Measurements from ENCODE around the gene OVCH2.
"Not testable (repeated sequence)": the region's sequence is repeated elsewhere in the genome, so short reads cannot be mapped to it uniquely, and the experiment has no call there.

Gene OVCH2, protein sequence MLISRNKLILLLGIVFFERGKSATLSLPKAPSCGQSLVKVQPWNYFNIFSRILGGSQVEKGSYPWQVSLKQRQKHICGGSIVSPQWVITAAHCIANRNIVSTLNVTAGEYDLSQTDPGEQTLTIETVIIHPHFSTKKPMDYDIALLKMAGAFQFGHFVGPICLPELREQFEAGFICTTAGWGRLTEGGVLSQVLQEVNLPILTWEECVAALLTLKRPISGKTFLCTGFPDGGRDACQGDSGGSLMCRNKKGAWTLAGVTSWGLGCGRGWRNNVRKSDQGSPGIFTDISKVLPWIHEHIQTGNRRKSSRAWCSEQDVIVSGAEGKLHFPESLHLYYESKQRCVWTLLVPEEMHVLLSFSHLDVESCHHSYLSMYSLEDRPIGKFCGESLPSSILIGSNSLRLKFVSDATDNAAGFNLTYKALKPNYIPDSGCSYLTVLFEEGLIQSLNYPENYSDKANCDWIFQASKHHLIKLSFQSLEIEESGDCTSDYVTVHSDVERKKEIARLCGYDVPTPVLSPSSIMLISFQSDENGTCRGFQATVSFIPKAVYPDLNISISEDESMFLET

DNA sequence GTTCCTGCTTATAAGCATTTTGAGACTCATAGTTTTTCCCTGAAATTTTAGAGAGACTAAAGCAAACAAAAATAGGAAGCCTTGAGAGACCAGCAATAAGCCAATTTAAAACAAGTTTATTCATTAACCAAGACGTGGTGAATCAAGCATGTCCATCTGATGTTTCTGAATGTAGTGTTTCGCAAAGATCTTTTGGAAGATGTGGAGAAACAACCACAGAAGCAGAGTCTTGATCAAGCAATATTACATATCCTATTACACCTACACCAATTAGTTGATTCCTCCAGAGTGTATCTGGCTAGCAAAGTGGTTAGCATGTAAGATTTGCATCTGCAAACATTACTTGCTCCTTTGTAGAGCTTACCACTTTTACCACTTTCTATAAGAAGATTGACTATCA, at the start of gene OVCH2:
OVCH2 (minus strand) TSS at position 101 of the 400 bp plus-strand sequence; CDS start at position 18, 83 bp downstream.
- no peak for DNase-seq (ENCODE audit: low read depth in 3 of 3)

DNA sequence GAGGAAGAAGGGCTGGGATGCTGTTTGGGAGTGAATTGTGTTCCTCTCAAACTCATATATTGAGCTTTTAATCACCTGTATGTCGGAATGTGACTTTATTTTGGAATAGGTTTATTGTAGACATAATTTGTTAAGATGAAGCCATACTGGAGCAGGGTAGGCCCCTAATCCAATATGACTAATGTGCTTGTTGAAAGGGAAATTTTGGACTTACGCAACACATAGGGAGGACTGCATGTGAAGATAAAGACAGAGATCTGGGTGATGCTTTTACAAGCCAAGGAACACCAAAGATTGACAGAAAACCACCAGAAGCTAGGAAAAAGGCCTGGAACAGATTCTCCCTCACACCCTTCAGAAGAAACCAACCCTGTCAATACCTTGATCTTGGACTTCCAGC, 43.2 kb upstream of the OVCH2 start:
- DNase-seq (ENCODE audit: low read depth in 3 of 3): no peak

DNA sequence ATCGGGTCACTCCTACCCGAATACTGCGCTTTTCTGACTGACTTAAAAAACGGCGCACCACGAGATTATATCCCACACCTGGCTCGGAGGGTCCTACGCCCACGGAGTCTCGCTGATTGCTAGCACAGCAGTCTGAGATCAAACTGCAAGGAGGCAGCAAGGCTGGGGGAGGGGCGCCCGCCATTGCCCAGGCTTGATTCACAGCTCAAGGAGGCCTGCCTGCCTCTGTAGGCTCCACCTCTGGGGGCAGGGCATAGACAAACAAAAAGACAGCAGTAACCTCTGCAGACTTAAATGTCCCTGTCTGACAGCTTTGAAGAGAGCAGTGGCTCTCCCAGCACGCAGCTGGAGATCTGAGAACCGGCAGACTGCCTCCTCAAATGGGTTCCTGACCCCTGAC, 28.5 kb upstream of the OVCH2 start:
- not testable (repeated sequence) for DNase-seq (ENCODE audit: low read depth in 3 of 3)

DNA sequence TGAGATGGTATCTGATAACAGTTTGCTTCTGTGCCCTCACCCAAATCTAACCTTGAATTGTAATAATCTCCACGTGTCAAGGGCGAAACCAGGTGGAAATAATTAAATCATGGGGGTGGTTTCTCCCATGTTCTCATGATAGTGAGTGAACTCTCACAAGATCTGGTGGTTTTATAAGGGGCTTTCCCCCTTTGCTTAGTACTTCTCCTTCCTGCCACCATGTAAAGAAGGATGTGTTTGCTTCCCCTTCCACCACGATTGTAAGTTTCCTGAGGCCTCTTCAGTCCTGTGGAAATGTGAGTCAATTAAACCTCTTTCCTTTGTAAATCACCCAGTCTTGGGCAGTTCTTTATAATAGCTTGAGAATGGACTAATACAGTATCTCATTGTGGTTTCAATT, 8.5 kb upstream of the OVCH2 start:
- DNase-seq (ENCODE audit: low read depth in 3 of 3): no peak

DNA sequence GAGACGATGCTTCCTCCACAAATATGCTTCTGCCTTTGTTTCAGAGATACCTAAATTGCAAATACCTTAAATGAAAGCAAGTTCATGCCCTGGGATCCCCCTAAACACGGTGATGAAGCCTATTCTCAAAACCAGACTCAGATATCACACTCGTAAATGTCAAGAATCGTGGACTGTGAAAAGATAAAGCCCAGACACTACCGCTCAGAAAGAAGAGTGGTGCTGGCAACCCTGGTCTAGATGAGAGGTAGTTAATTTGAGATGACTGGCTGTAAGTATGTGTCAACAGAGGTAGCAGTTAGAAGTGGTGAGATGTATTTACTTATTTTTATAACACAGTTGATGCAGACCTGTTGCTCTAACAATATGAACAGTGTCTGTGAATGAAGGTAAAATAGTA, 2.5 kb downstream of the OVCH2 start:
- DNase-seq (ENCODE audit: low read depth in 3 of 3): no peak

DNA sequence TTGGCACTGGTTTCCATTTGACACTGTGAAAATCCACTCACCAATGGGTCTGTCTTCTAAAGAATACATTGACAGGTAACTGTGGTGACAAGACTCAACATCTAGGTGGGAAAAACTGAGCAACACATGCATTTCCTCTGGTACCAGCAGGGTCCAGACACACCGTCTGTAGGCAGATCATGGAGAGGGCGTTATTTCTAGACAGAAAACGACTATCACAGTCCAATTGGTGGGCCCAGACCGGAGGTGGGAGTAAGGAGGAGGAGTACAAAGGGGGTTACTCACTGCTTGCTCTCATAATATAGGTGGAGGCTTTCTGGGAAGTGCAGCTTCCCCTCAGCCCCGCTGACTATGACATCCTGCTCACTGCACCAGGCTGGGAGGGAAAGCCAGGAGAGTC, 9.9 kb downstream of the OVCH2 start:
- DNase-seq (ENCODE audit: low read depth in 3 of 3): no peak

DNA sequence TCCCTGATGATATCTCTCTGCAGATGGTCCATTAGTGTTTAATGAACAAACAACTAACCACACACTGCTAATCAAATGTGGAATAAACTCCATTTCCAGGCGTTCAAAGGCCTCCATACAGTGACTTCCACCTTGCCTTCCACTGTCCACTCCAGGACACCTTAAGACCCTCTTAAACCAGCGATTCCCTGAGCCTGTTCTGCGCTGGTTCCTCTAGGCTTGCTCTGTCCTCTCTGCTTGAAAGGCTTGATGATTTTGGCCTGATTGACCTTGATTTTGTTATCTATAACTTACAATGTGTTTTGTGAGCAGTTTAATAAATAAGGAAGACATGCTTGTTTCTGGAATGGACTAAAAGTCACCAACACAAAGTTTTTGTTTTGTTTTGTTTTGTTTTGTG, 12.0 kb downstream of the OVCH2 start:
- DNase-seq (ENCODE audit: low read depth in 3 of 3): no peak

DNA sequence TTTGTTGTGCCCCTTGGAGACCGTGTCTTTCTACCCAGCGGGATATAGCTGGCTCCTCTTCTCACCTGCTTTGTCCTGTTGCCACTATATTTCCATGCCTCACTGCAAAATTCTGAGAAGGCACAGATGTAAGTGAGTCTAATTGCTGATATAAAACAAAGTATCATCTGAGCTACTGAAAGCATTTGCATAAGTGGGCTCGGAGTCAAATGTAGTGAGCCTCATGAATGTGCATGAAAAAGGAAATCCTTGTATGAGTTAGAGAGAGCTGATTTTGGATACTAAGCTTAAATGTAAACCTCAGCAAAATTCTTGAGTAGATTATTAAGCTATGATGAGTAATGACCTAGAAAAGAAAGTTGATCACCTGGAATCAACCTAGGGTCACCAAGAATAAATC, 13.9 kb downstream of the OVCH2 start:
- no peak for DNase-seq (ENCODE audit: low read depth in 3 of 3)

DNA sequence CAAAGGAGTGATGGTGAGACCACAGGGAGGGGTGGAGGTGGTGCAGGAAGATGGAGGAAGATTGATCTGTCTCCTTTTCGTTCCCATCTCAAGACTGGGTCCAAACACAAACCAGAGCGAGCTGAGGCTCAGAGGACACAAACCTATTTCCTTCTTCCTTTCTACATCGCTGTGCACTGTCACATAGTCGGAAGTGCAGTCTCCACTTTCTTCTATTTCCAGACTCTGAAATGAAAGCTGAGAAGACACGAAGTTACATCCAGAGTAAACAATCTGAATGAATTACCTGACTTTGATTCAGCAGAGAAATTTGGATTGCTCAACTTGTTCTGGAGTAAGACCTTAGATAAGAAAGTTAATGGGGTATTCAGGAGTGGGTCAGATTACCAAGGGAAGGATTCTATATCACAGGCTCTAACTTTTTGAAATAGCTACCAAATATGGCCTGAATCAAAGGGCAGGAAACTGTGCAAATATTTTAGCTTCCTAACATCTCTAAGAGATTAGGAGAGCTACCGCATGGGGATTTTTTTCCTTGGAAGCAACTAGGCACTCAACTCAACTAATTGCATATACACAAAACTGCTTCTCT, 14.4 kb downstream of the OVCH2 start:
- DNase-seq (ENCODE audit: low read depth in 3 of 3): no peak

DNA sequence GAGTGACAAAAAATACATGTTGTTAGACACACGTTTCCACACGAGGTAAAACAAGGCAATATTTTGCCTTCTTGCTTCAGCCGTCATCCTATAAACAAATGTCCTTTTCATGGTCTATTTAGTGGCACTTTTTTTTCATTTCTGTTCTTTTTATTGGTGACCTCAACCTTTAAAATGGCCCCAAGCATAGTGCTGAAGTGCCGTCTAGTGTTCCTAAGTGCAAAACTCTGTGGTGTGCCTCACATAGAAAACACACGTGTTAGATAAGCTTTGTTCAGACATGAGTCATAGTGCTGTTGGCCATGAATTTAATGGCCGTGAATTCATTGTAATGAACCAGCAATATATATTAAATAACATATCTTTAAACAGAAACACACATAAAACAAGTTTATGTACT, 15.6 kb downstream of the OVCH2 start:
- DNase-seq (ENCODE audit: low read depth in 3 of 3): no peak

DNA sequence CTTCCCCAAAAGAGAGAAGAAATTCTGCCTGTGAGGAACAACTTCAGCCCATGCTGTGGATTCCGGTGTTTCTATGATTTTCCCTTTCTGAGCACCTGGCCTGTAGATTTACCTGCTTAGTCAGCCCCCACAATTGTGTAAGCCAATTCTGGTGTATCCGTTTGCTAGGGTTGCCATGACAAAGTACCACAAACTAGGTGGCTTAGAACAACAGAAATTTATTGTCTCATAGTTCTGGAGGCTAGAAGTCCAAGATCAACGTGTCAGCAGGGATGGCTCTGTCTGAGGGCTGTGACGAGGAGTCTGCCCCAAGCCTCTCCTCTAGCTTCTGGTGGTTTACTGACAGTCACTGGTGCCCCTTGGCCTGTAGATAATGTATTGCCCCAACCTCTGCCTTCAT, 17.0 kb downstream of the OVCH2 start:
- DNase-seq (ENCODE audit: low read depth in 3 of 3): no peak

DNA sequence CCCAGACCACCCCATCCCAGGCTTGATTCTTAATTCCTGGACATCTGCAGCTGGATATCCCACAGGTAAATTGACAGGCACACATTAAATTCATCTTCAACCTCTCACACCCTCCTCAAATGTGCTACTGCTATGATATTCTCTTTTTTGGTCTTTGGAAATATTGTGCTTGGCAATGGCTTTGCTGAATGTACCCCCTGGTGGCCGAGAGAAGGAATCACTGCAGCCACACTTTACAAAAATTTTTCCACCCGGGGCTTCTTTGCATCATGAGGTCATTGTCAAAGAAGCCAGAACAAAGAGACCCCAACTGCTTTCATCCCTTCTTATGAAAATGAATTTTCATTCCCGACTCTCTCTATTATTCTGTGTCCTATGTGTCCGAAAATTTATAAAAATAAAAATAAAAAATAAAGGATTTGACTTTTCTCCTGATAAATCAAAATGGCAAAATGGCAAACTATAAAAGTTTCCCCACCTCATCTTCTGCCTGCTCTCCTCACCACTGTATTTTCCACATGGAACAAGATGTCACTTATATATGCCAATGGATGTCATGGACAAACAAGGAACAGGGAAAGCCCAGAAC, 17.9 kb downstream of the OVCH2 start:
- DNase-seq (ENCODE audit: low read depth in 3 of 3): no peak

DNA sequence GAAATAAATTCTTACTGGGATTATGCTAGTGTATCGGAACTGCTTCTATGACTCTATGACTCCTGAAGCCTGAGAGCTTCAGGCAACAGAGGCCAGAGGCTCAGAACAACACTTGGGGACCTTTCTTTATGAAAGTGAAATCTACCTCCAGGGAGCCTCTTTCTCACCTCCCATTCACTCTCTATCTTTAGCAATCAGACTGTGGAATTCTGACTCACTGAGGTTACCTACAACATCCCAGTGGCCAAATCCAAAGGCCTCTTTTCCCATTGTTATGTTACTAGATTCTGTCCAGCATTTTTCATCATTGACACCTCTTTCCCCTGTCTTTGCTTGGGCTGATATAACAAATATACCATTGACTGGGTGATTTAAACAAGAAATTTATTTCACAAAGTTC, 18.9 kb downstream of the OVCH2 start:
- DNase-seq (ENCODE audit: low read depth in 3 of 3): no peak

DNA sequence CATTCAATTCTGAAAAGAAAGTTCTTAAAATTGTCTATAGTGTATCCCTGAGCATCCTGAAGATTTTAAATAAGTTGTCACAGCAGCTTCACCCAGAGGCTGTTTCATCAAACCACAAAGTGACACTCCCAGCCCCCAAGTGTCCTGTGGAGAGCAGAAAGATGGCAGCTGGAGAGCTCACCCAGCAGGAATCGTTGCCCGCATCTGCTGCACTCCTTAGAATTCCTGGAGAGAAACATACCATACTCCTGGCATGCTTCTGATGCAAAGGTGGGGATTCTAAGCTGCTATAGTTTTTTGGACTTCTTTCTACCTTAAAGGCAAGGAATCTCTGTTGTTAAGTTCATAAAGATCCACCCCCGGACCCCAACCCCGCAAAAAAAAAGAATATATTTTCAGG, 19.5 kb downstream of the OVCH2 start:
- no peak for DNase-seq (ENCODE audit: low read depth in 3 of 3)

DNA sequence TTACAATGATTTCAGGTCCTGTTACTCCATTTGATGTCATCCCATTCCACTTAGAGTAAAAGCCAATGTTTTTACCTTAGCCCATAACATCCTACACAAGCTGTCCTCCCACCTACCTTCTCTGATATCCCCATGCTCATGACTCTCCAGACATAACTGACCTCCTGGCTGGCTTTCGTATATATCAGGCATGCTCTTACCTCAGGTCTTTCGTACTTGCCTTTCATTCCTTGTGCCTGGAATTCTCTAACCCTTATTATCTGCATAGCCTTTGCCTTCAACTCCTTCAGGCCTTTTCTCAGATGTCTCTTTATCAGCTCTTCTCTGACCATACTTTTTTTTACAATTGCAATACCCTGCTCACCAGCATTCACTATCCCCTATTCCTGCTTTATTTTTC, 22.7 kb downstream of the OVCH2 start:
- DNase-seq (ENCODE audit: low read depth in 3 of 3): no peak

DNA sequence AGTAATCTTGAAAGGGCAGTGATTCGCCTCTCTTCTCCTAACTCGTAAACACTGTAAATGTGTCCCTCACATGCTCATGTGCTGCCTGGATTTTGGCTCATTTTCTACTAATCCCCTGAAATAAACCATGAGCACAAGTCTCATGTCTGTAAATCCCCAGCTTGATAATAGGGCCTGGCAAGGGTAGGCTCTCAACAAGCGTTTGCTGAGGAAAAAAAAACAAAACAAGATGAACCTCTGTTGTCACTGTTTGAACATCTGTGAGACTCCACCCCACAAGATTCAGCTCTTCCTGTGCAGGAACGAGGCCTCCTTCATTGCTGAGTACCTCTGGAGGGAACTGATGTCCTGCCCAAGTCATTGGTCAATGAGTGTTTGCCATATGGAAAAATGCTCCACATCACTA, 28.5 kb downstream of the OVCH2 start:
- DNase-seq (ENCODE audit: low read depth in 3 of 3): no peak

DNA sequence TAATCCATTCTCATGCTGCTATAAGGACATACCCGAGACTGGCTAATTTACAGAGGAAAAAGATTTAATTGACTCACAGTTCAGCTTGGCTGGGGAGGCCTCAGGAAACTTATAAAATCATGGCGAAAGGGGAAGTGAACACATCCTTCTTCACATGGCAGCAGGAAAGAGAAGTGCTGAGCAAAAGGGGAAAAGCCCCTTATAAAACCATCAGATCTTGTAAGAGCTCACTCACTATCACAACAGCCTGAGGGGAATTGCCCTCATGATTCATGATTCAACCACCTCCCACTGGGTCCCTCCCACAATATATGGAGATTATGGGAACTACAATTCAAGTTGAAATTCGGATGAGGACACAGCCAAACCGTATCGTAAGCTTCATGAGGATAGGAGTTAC, 29.2 kb downstream of the OVCH2 start:
- no peak for DNase-seq (ENCODE audit: low read depth in 3 of 3)

DNA sequence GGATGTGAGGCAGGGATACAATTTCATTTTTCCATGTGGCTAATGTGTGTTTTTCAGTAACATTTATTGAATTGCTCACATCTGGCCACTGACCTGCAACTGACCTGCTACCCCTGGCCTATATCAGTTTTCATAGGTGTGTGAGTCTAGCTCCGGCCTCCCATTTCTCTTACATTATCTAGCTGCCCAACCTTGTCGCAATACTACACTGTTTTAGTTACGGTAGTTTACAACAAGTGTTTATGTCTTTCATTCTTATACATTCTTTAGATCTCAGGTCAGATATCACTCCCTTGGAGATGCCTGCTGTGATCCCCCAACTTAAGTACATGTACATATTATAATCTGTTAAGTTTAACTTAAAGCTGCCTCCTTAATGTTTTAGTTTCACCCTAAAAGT, 30.6 kb downstream of the OVCH2 start:
- no peak for DNase-seq (ENCODE audit: low read depth in 3 of 3)

DNA sequence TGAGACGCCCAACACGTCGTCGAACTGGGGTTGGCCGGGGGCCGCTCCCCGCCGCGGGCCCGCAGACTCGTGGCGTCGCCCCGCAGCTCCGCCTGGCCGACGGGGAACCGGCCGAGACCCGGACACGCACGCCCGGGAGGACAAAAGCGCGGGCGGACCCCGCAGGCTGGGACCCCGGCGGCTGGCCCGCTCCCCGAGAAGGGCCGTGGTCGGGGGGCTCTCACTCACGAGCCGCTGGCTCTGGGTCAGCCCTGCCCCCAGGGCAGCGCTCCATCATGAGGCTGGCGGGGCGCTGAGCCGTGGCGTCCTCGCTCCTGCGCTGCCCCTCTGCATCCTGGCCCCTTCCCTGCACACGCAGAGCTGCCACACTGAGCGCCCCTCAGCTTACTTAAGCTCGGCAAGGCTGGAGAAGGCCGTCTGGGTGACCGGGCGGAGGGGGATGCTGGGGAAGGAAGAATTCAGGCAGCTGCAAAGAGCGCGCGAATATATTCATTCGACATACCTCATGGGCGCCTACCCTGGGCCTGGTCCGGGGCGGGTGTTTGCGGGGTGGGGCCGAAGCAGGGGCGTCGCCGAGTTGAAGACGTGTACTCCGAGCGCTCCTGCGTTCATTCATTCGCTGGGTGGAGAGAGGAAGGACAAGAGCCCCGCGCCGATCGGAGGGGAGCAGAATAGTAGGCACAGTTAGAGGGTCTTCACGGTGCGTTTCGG, 32.4 kb downstream of the OVCH2 start:
- no peak for DNase-seq (ENCODE audit: low read depth in 3 of 3)

DNA sequence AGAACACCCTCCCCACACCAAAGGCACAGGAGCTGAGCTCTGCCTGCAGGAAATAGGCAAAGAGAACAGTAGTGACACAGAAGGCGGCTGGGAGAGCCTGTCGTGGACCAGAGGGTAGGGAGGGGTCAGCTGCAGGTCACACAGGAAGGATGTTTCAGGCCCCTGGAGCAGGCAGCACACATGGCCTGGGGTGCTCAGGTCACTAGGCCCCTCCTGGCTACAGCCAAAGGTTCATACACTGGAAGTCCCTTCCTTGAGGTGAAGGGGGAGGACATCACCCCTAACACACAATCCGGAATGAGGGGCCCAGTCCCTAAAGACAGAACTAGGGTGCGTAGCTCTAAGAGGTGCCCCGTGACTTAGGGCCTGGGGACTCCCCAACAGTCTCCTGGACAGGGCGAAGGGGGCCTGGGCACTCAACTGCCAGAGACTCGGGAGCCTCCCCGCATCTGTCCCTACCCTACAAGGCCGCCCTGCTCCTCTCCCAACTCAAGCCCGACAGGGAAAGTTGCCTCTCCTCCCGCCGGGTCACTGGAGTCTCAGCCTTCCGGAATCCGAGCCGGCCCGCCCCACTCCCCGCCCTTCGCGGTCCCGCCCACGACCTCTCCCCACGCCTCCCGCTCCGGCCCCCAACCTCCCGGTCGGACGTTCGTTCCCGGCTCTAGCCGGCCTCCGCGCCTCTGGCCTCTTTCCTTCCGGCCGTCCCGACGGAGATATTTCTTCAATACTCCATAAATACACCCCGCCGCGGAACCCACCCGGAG, 33.1 kb downstream of the OVCH2 start, which contains the start of gene CYB5R2:
CYB5R2 (minus strand) TSS at position 541 of the 764 bp plus-strand sequence. CDS start 675 bp downstream, outside the sequence.
- DNase-seq (ENCODE audit: low read depth in 3 of 3): no peak

DNA sequence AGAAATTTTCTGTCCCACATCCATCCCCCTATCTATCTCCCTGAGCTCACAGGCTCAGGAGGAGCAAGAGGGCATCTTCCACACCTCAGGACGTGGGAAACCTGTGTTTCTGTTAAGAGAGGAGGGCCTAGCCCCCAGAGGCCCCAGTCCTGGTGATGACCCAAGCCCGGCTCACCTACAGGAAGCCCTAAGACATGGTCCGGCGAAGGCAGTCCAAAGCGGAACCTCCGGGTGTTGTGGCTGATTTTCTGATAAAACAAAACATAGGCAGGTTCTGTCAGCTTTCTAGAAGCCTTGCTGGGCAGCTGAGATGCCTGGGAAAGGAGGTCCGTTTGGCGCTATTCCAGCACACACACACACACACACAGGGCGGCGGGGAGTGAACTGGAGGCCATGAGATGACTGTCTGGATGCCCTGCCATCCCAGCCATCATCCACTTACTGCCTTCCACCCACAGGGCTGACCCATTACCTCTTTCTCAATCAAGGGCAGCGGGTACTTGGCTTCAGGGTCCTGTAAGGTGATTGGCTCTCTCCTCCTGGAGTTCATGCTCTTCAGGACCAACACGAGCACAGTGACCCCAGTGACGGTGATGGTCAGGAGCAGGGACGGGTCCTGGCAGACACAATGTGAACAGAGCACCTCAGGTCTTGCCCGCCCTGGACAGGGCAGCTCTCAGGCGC, 33.9 kb downstream of the OVCH2 start:
- no peak for DNase-seq (ENCODE audit: low read depth in 3 of 3)
